Measurements from ENCODE around the gene NFYA.

NFYA gene

DNA sequence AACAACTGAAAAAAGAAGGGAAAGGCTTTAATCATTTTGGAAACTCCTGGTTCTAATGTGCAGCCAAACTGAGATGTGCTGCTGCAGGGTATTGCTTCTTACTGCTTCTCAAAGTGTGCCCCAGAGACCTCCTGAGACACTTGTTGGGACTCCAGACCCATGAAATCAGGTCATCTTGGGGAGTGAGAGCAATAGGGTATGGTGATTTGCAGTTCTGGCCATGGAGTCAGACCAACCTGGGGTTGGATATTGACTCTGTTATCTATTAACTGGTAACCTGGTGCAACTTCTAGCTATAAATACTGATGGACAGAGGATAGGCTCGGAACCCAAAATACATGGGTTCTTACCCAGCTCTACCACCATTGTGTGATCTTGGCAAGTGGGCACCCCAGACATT lies 26.7 kb upstream of the NFYA start:
- in situ Hi-C loops (cut with MboI; ENCODE audit: low sequenced_read_pairs): no loop called here

DNA sequence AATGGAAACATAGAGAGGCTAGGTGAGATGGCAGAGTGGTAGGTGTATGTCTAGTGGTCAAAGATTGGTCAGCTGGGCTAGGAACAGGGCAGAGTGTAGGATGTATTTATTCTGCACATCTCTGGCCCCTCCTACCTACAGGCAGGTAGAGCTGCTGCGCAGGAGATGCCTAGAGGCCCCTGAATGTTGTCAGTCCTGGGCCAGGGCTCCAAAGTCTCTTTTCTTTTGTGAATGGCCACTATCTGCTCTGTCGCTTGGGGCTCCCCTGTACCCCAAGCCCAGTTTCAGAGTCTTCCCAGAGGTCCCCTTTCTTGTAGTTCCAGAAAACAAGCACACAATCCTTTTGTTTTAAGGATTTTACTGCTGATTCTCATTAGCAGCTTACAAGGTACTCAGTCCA lies 25.5 kb upstream of the NFYA start:
- in situ Hi-C loops (cut with MboI; ENCODE audit: low sequenced_read_pairs): no loop called here

DNA sequence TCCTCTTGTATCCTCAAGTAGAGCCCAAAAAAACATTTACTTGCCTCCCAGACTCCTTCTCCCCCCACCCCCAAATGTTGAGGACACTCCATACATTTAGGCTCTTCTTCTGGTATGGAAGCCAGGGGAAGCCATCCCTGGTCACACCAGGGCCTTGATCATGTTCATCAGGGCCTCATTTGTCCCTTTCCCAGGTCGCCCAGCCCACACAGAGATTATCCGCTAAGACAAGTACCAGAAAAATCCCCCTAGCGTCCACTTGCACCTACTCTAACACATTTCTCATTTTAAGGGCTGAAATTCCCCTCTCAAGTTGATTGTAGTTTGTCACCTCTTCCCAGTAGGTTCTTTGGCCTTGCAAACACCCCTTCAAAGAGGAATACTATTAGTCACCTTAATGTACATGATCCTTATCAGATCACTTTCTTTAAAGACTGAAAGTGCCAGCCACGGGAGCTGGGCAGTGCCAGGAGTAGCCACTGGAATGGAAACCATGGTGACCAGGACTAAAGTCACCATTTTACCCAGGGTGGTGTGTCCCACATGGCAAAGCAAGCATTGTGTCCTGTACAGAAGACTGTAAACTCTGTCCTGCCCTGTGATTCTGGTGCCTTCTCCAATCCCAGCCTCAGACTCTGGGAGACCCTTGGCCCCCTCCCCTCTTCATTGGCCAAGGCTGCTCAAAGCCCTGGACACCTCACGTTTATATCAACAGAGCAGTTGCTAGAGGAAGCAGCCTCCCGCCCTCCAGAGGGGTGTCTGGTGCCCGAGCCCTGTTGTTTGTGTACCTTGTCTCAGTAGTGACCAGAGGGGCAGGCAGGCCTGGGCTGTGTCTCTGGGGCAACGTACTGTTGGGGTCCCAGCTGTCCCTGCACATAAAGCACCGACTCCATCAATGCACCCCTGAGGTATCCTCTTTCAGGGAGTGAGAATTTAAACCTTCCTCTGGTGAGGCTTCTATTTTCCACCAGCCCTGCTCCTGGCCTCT lies 24.7 kb upstream of the NFYA start:
- in situ Hi-C loops (cut with MboI; ENCODE audit: low sequenced_read_pairs): no loop called here

DNA sequence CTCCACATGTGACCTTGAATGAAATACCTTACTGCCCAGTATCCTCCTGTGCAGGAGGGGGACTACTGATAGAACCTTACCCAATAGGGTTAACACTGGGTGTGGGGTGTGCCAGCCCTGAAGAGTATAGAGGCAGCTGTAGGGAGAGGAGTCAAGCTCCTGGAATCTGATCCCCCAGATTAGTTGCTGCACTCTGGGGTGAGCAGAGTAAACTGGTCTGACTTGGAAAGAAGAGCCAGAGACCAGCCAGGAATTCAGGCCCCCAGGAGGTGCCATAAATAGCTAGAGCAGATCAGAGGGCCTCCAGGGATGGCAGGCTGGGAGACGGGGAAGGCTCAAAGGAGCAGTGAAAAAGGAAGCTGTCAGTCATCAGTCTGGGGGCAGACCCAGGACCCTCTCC lies 23.3 kb upstream of the NFYA start:
- in situ Hi-C loops (cut with MboI; ENCODE audit: low sequenced_read_pairs): no loop called here

DNA sequence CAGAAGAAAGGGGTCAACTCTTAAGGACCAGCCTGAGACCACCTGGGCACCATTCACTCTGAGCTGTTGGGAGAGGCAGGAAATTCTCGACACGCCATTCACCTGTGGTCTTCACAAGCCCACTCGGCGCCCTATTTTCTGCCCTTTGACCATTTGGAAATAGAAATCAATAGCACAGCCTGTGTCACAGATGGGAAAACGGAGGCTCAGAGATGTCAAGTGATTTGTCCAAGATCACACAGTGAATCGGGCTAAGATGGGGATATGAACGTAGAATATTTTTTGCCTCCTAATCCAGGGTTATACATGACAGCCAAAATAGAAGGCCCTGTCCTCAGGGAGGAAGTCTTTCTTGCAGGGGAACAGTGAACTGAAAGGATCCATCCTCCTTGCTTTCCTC lies 22.8 kb upstream of the NFYA start:
- in situ Hi-C loops (cut with MboI; ENCODE audit: low sequenced_read_pairs): no loop called here

DNA sequence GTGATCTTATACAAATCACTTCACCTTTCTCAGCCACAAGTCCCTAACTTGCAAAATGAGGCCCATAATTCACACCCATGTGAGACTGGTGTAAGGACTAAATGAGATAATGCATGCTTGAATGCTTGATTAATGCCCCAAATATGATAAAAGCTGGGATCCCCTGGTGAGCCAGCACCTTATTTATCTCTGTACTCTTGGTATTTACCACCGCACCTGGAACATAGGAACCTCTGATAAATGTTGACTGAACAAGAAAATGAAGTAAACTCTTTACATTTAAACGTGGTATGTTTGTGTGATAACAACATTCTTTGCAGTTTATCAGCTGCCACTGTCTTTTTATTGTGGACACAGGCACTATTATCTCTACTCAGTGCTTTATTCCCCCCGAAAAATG lies 22.2 kb upstream of the NFYA start:
- in situ Hi-C loops (cut with MboI; ENCODE audit: low sequenced_read_pairs): no loop called here

DNA sequence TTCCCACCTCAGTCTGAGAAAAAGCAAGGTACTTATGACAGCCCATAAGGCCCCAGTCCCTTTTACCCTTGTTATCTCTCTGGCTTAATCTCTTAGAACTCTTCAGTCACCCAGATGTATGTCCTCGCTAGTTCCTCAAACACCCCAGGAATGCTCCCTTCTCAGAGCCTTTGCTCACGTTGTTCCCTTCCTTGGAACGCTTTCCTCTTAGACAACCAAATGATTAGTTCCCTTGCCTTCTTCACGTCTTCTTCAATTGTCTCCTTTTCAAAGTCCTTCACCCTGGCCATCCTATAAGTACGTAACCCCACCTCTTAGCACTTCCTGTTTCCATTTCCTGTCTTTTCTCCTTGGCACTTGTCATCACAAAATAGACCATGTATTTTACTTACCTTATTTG lies 20.9 kb upstream of the NFYA start:
- in situ Hi-C loops (cut with MboI; ENCODE audit: low sequenced_read_pairs): no loop called here

DNA sequence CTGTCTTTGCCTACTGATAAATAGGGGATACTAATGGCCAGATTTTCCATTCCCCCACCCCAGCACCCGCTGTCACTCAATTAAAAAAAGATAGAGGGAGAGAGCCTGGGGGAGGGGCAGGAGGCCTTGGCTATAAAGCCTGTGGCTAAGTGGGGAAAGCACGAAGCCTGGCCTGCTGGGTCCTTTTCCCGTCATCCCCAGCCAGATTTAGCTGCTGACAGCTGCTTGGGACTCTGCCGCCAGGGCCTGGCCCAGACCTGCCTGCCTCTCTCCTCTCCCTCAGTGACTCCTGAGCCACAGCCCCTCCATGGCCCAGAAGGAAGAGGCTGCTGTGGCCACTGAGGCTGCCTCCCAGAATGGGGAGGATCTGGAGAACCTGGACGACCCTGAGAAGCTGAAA lies 19.7 kb upstream of the NFYA start, which contains the start of gene APOBEC2:
APOBEC2 (plus strand) TSS at position 162 of the 400 bp plus-strand sequence; CDS start at position 308, 146 bp downstream.
- in situ Hi-C loops (cut with MboI; ENCODE audit: low sequenced_read_pairs): no loop called here

DNA sequence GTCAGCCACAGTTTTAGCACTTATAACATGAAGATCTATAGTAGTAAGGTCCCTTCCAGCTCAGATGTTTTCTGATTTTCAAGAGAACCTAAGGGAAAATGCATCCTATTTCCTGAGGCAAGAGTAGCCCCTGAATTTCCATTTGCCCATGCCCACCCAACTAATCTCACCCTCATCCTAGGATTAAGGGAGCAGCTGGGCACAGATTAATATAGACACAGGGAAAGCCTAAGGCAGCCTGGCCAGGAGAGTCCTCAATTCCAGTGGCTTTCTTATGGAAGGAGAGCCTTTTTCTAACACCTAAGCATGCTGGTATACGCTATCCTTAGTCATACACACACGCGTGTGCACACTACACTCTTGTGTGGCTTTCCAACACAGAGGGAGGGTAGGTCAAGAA lies 18.3 kb upstream of the NFYA start:
- in situ Hi-C loops (cut with MboI; ENCODE audit: low sequenced_read_pairs): no loop called here

DNA sequence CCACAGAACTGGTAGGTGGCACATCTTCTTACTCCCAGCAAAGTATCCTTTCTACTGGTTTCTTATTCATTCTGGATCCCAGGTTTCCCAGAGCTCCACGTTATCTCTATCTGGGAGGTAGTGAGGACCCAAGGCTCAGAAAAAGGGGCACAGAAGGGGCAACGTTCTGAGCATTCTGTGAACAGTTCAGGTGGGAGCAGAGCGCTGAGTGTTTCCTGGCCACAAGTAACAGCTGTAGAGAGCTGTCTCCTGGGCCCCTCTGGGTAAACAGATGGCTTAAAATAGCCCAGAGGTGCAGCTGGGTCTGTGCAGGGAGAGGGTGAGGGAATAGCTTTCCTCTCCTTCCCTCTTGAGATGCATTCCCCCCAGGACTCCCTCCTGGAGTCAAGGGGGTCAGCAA lies 17.6 kb upstream of the NFYA start:
- in situ Hi-C loops (cut with MboI; ENCODE audit: low sequenced_read_pairs): no loop called here

DNA sequence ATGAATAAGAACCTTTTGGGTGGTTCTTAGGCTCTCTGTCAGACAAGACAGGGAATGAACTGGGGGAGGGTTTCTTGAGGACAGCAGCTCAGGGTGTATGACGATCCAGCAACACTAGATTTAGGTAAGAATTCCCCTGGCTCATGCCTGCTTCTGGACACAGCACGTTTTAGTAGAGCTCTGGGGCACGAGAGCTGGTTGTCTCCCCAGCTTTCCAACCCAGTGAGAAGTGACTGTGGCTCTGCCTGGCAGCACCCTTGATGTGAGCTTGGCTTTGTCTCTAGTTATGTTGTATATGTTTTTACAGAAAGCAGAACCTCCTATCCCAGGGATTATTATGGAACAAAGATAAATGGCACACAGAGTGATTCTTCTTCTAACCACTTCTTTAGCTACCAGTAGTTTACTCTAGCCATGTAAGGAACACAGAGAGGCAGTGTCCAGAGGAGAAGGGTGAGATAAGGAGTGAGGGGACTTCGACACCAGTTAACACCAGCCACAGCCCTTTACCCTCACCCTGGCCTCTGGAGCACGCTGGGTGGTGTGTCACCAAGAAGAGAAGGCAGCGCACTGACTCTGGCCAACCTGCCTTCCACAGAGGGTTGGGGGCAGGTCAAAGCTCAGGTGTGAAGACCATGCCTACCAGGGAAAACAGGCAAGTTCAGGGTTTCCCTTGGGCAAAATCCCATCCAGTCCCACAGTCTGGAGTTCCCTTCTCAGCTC lies 15.8 kb upstream of the NFYA start:
- in situ Hi-C loops (cut with MboI; ENCODE audit: low sequenced_read_pairs): no loop called here

DNA sequence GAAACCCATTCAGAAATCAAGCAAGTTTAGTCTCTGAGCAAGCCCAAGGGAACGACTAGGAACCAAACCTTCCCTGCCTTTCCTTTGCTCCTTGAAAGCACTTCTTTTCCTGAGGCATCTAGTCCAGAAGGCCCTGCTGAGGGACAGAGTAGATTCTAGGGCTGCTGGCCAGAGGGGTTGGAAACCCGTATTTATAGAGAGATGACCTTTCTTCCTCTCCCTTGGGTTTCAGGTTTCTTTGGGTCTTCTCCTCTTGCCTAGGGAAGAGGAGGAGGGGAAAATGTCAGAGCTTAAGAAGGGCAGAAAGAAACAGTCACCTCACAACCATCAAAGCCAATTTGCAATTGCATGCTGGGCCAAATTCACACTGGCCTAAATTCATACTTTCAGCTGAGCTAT lies 14.0 kb upstream of the NFYA start:
- in situ Hi-C loops (cut with MboI; ENCODE audit: low sequenced_read_pairs): no loop called here

DNA sequence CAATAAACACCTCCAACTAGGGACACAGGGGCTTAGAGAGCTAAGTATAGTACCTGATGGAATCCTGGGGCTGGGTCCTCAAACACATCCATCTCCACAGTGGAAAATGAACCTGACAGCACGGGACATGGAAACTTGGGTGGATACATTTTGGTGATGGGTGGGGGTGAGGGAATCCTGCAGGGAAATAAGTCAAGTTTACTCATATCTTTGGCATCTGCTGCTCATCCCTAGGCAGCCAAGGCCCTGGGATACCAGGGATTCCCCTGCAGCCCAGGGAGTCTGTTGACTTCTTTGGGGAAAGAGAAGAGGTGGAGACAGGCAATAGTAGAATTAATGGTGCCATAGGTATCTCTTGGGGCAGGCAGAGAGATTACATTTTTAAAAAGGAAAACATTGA lies 13.2 kb upstream of the NFYA start:
- in situ Hi-C loops (cut with MboI; ENCODE audit: low sequenced_read_pairs): no loop called here

DNA sequence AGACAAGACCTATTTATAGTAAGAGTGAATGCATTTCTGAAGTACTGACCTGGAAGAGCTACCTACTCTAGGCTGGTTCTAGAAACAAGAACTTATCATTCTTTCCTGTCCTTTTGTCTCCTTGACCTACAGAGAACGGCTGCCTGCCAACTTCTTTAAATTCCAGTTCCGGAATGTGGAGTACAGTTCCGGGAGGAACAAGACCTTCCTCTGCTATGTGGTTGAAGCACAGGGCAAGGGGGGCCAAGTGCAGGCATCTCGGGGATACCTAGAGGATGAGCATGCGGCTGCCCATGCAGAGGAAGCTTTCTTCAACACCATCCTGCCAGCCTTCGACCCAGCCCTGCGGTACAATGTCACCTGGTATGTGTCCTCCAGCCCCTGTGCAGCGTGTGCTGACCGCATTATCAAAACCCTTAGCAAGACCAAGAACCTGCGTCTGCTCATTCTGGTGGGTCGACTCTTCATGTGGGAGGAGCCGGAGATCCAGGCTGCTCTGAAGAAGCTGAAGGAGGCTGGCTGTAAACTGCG lies 11.5 kb upstream of the NFYA start:
- in situ Hi-C loops (cut with MboI; ENCODE audit: low sequenced_read_pairs): no loop called here

DNA sequence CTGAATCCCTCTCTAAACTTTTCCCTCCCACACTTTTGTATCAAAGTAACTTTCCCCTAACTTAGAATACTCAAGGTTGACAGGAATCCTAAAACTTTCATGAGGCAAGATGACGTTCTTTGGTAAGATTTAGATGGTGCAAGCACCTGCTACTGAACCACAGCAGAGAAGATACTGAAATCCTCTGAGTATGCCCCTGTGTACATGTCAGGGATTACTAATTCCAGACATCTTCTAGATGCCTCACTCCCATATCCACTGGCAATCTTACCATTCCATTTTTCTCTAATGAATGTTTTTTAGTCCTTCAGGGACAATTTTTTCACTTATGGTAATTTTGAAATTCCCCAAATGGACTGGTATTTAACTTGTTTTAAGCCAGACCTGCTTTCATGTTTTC lies 10.7 kb upstream of the NFYA start:
- in situ Hi-C loops (cut with MboI; ENCODE audit: low sequenced_read_pairs): no loop called here

DNA sequence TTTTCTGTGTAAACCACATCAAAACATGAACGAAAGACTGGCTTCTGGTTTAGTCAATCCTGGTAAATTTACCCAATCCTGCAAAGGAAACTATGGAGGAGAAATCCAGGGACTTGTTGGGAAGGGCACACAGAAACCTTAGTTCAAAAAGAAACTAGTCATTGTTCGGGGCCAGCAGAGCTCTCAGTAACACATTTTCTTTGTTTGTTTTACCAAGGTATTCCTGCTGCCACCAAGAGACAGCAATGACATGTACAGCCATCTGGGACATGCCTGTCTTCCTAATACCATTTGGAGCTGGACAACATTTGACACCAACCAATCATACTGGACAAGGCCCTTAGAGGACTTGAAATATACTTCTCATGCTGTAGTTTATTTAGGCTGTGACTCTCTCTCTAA lies 8.9 kb upstream of the NFYA start:
- in situ Hi-C loops (cut with MboI; ENCODE audit: low sequenced_read_pairs): no loop called here

DNA sequence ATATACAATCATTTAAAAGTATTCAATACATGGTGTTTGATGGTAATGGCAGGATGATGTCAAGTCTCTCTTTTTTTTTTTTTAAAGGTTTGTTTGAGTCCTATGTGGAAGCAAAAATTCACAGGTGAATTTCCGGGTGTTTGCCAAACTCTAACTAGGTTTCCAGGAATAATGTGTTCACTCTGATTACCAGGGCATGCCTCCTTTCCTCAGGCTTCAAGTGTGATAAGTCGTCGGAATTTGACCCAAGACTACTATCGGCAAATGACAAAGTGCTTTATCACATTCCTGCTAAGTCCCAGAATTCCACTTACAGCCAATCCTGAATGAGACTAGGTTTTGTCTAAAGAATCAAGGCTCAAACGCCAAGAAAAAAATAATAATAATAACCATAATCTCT lies 7.9 kb upstream of the NFYA start:
- in situ Hi-C loops (cut with MboI; ENCODE audit: low sequenced_read_pairs): no loop called here

DNA sequence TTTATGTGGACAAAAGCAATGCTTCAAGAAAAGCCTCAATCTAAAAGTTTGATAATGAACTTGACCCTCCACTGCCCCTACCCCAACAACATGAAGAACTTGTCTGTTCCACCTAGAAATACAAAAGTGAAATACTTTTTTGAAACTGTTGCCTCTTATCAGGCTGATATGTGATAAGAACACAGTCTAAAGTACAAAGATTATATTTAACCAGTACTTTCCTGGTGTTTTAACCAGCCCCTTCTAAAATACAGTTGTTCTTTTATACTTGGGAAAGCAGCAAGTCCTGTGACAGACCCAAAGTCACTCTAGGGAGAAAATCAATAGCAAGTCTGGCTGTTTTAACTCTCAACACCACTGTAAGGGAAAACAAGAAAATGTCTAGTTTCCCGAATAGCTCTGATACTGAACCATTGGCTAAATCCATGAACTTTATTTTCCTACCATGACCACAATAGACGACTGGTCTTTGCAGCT lies 7.2 kb upstream of the NFYA start:
- in situ Hi-C loops (cut with MboI; ENCODE audit: low sequenced_read_pairs): no loop called here

DNA sequence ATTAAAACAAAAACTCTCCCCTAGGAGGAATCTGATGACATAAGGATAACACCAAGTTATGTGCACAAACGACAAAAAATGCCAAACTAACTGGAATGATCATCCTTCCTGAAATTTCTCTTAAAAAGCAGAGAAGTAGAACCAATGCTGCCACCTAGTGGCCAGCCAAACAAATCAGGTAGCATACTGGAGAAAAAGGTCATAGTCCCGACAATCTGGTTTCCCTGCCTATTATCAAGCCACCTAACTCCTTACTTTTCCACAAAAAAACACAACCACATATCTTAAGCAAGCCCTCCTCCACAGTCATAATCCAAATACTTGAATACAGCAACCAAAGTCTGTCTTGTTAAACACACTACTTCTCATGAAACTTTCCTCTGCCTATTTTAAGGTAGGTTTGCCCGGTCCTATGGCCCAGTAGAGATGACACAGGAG lies 5.9 kb upstream of the NFYA start:
- in situ Hi-C loops (cut with MboI; ENCODE audit: low sequenced_read_pairs): no loop called here

DNA sequence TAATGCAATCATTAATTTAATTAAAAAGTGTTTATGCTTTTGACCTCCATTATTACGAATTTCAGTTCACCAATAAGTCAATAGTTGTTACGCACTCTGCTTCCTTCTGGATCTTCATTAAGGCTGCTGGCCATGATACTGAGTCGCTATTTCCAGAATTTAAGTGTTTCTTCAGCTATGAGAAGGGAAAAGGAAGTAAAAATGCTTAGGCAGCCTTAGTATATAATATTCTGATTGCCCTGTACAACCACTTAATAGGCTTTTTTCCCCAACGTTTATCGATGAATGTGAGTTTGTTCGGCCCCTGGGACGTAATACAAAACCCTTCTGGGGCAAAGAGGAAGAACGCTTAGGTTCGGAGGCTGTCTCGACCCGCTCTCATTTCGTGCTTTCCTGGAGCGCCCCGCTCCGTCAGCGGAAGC lies 1.3 kb upstream of the NFYA start:
- in situ Hi-C loops (cut with MboI; ENCODE audit: low sequenced_read_pairs): no loop called here

DNA sequence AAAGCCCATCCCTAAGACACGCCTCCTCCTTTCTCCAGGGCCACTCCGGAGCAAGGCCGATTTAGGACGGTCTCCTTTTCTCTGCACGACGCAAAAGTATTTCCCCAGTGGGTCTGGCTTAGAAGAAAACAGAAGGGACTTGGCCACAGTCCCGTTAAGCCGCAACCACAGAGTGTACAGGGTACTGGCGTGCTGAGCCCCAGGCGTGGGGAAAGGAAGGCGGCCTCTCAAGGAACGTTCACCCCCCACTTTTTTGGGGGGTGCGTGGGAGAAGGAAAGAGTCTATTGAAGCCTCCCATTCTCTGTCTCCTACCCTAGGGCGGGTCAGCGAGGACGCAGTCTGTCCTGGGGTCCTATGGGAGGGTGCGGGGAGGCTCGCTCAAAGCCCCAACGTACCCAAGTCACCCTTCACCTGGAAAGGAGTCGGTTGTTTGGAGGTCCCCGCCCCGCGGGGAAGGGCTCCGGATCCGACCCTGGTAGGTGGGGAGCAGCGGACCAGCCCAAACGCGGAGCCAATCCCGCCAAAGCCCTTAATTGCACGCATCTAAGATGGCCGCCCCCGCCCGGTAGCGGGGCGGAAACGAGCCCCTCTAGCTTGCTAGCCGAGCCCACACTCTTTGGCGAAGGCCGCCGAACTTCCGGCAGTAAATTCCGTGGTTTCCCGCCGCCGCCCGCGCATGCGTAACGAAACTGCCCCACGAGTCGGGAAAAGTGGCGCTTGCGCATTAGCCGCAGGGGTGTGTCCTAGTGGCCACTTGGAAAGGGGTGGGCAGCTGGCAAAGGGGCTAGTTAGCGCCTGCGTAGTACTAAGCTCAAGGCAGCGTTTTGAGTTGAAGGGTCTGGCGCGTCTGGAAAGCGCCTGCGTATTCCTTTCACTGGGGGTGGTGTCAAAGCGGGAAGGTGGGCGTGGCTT lies 595 bp upstream of the NFYA start, which contains the start of gene OARD1:
OARD1 (minus strand) TSS at position 434 of the 913 bp plus-strand sequence. CDS start 722 bp downstream, outside the sequence.
- in situ Hi-C loops (cut with MboI; ENCODE audit: low sequenced_read_pairs): no loop called here

Measured in HL-60/S4 treated with phorbol 12-myristate 13-acetate at 8.2 ng/mL for 4 days and 3 days (cell line).